ENCODE measurements around the gene ATRN.

- TF ChIP-seq POLR2A (IDR thresholded peaks at IDR 0.05) (no peak), CTCF (IDR thresholded peaks at IDR 0.05) (no peak)
These were observed 207.4 kb downstream of the ATRN start for GRCh38 chr20:3678198-3678597.

Measured in sigmoid colon (tissue), 3 donors.